Measurements from ENCODE around the gene NTN1.

DNA sequence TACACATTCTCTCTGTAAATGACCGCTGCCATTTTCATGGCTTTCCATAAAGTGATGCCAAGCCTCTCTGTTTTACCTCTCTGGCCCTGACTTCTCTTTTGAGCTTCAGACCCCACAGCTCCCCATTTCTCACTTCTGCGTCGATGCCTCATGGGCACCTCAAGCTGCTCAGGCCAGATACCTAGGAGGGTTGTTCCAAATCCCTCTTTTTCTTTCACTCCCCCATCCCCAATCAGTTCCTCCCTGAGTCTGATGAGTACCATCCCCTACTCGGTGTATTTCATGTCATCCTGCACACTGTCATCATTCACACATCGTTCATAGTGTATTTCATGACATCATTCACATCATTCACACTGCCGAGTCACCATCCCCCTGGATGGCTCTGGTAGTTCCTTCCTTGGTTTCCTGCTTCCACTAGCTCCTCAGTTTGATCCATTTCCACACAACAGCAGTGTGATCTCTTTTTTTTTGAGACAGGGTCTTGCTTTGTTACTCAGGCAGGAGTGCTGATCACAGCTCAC is 43.1 kb downstream of the NTN1 start:
- TF ChIP-seq, protein P1, sequence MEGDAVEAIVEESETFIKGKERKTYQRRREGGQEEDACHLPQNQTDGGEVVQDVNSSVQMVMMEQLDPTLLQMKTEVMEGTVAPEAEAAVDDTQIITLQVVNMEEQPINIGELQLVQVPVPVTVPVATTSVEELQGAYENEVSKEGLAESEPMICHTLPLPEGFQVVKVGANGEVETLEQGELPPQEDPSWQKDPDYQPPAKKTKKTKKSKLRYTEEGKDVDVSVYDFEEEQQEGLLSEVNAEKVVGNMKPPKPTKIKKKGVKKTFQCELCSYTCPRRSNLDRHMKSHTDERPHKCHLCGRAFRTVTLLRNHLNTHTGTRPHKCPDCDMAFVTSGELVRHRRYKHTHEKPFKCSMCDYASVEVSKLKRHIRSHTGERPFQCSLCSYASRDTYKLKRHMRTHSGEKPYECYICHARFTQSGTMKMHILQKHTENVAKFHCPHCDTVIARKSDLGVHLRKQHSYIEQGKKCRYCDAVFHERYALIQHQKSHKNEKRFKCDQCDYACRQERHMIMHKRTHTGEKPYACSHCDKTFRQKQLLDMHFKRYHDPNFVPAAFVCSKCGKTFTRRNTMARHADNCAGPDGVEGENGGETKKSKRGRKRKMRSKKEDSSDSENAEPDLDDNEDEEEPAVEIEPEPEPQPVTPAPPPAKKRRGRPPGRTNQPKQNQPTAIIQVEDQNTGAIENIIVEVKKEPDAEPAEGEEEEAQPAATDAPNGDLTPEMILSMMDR (IDR thresholded peaks at IDR 0.05; ENCODE audit: poor library complexity, severe bottlenecking): no peak
- no peak for TF ChIP-seq TAF1 (IDR thresholded peaks at IDR 0.05; ENCODE audit: low read depth)
- no peak for TF ChIP-seq MXI1 (conservative IDR thresholded peaks at IDR 0.05; ENCODE audit: poor library complexity, severe bottlenecking)
- TF ChIP-seq EZH2 (IDR thresholded peaks at IDR 0.05; ENCODE audit: borderline replicate concordance, insufficient read depth, low read length, poor library complexity, severe bottlenecking): no peak
- TF ChIP-seq POLR2AphosphoS5 (IDR thresholded peaks at IDR 0.05): no peak
- TF ChIP-seq EP300 (conservative IDR thresholded peaks at IDR 0.05; ENCODE audit: poor library complexity, severe bottlenecking): no peak
- TF ChIP-seq, protein P2, sequence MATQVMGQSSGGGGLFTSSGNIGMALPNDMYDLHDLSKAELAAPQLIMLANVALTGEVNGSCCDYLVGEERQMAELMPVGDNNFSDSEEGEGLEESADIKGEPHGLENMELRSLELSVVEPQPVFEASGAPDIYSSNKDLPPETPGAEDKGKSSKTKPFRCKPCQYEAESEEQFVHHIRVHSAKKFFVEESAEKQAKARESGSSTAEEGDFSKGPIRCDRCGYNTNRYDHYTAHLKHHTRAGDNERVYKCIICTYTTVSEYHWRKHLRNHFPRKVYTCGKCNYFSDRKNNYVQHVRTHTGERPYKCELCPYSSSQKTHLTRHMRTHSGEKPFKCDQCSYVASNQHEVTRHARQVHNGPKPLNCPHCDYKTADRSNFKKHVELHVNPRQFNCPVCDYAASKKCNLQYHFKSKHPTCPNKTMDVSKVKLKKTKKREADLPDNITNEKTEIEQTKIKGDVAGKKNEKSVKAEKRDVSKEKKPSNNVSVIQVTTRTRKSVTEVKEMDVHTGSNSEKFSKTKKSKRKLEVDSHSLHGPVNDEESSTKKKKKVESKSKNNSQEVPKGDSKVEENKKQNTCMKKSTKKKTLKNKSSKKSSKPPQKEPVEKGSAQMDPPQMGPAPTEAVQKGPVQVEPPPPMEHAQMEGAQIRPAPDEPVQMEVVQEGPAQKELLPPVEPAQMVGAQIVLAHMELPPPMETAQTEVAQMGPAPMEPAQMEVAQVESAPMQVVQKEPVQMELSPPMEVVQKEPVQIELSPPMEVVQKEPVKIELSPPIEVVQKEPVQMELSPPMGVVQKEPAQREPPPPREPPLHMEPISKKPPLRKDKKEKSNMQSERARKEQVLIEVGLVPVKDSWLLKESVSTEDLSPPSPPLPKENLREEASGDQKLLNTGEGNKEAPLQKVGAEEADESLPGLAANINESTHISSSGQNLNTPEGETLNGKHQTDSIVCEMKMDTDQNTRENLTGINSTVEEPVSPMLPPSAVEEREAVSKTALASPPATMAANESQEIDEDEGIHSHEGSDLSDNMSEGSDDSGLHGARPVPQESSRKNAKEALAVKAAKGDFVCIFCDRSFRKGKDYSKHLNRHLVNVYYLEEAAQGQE (IDR thresholded peaks at IDR 0.05; ENCODE audit: borderline replicate concordance): no peak
- TF ChIP-seq RAD21 (conservative IDR thresholded peaks at IDR 0.05): no peak

All from neural cell (in vitro differentiated cells).